B cell (primary cell): ENCODE measurements around the gene NFATC2. TPM values are rescaled to one million over a fixed set of nuclear protein-coding genes. Genes with fewer than 3 reads are reported as not detected.
A peak's percentile ranks its signal among the peaks of the same experiment; 100 is the strongest.

Experiments
- ATAC-seq: fragments of 200-7000 bp; cut with Tn5 transposase; one replicate; pipeline ENCODE4 v1.10.0; 2021; ENCODE audit warnings: low read depth, mild to moderate bottlenecking, moderate number of reproducible peaks, moderate library complexity
- CTCF ChIA-PET: fragments of 350-600 bp; sonication (Branson Sonifier 250); formaldehyde crosslinking; loops from one replicate; lab custom pipeline; 2021; ENCODE audit warnings: antibody characterized with exemption, inconsistent platforms; lab: Charles Lee
- POLR2A ChIA-PET: fragments of 350-600 bp; sonication (Branson Sonifier 250); formaldehyde crosslinking; loops from one replicate; lab custom pipeline; 2021; ENCODE audit warnings: antibody characterized with exemption; lab: Charles Lee
- DNase-seq: peaks from one replicate; pipeline ENCODE4 v3.0.0; 2013
- H2AFZ ChIP-seq: 2 replicates; pipeline ENCODE4 v1.6.1; 2012; ENCODE audit warnings: mild to moderate bottlenecking, low read depth, low read length; ENCODE audit not compliant: insufficient read depth, poor library complexity, severe bottlenecking
- H3K27ac ChIP-seq, 2 donors: 1 replicate in 1 of 2; 2 replicates in 1 of 2; pipeline ENCODE4 v1.5.1; 2012 to 2013; ENCODE audit warnings: low read length in 2 of 2, mild to moderate bottlenecking in 2 of 2, moderate library complexity in 1 of 2
- H3K27me3 ChIP-seq, 4 experiments: fragments of 200-600 bp in 1 of 4; sonication (generic) in 1 of 4; replicated peaks in 1 of 4; 1 replicate in 2 of 4; 2 replicates in 2 of 4; pipeline versions ENCODE4 v1.6.1 to v1.7.0; 2013 to 2016; ENCODE audit warnings: low read length in 3 of 4, mild to moderate bottlenecking in 2 of 4, mixed read lengths in 1 of 4, moderate library complexity in 1 of 4; ENCODE audit not compliant: insufficient read depth in 4 of 4, control insufficient read depth in 3 of 4; ENCODE audit errors: control extremely low read depth in 1 of 4
- H3K36me3 ChIP-seq, 2 experiments: replicated peaks in 1 of 2; 1 replicate in 1 of 2; 2 replicates in 1 of 2; pipeline versions ENCODE4 v1.6.1 to v1.7.1; 2013; ENCODE audit warnings: low read length in 1 of 2; ENCODE audit not compliant: insufficient read depth in 2 of 2, control insufficient read depth in 1 of 2; ENCODE audit errors: control extremely low read depth in 1 of 2, extremely low read depth in 1 of 2
- H3K4me1 ChIP-seq, 2 donors: fragments of 200-600 bp in 1 of 2; sonication (generic) in 1 of 2; 1 replicate in 1 of 2; 2 replicates in 1 of 2; pipeline versions ENCODE4 v1.5.1 to v1.6.1; 2013 to 2017; ENCODE audit warnings: low read length in 2 of 2; ENCODE audit not compliant: control insufficient read depth in 2 of 2, insufficient read depth in 2 of 2
- H3K4me2 ChIP-seq: replicated peaks from 2 replicates; pipeline ENCODE3; 2012; ENCODE audit warnings: mild to moderate bottlenecking, low read depth, low read length; ENCODE audit not compliant: poor library complexity, severe bottlenecking
- H3K4me3 ChIP-seq, 5 experiments: fragments of 200-600 bp in 1 of 5; sonication (generic) in 1 of 5; 1 replicate in 3 of 5; 2 replicates in 2 of 5; pipeline versions ENCODE4 v1.5.1 to v1.7.0; 2011 to 2016; ENCODE audit warnings: low read length in 4 of 5, mild to moderate bottlenecking in 4 of 5, low read depth in 2 of 5, control low read depth in 1 of 5, moderate library complexity in 1 of 5; ENCODE audit not compliant: insufficient read depth in 1 of 5; ENCODE audit errors: control extremely low read depth in 1 of 5, extremely low read depth in 1 of 5
- H3K79me2 ChIP-seq: fragments of 200-600 bp; sonication (generic); one replicate; pipeline ENCODE4 v1.6.0; 2016; ENCODE audit warnings: low read length; ENCODE audit not compliant: control insufficient read depth, insufficient read depth
- H3K9ac ChIP-seq: fragments of 200-600 bp; sonication (generic); 2 replicates; pipeline ENCODE4 v1.6.1; 2017; ENCODE audit warnings: mild to moderate bottlenecking, low read length, moderate library complexity
- H3K9me3 ChIP-seq, 3 donors: one replicate each; pipeline versions ENCODE4 v1.6.1 to v1.7.1; 2013; ENCODE audit warnings: low read length in 2 of 3; ENCODE audit not compliant: control insufficient read depth in 2 of 3, insufficient read depth in 1 of 3; ENCODE audit errors: control extremely low read depth in 1 of 3
- H4K20me1 ChIP-seq: 2 replicates; pipeline ENCODE4 v1.6.0; 2012; ENCODE audit warnings: mild to moderate bottlenecking, low read length; ENCODE audit not compliant: insufficient read depth, control insufficient read depth, poor library complexity, severe bottlenecking
- H3K27ac Mint-ChIP-seq: one replicate; pipeline ENCODE4 v1.8.0; 2021; ENCODE audit warnings: mixed read lengths
- H3K27me3 Mint-ChIP-seq: one replicate; pipeline ENCODE4 v1.8.0; 2021; ENCODE audit warnings: mixed read lengths
- H3K4me1 Mint-ChIP-seq: one replicate; pipeline ENCODE4 v1.8.0; 2021; ENCODE audit warnings: mixed read lengths
- H3K4me3 Mint-ChIP-seq: one replicate; pipeline ENCODE4 v1.8.0; 2021; ENCODE audit warnings: mixed read lengths
- H3K9me3 Mint-ChIP-seq: one replicate; pipeline ENCODE4 v1.8.0; 2022; ENCODE audit warnings: mixed read lengths; ENCODE audit not compliant: insufficient read depth
- EZH2 ChIP-seq: IDR thresholded peaks from 2 replicates; pipeline ENCODE4 v1.6.1; 2012; ENCODE audit warnings: borderline replicate concordance, low read depth, mild to moderate bottlenecking, moderate library complexity, low read length; ENCODE audit not compliant: insufficient read depth, poor library complexity, severe bottlenecking
- WGBS: methylation state at CpG from one replicate; pipeline ENCODE4 v1.1.5; 2013; ENCODE audit warnings: missing lambda C conversion rate; ENCODE audit not compliant: insufficient coverage; 5-methylcytosine and 5-hydroxymethylcytosine counted together
- intact Hi-C: fragments of 100-400 bp; cut with micrococcal nuclease; formaldehyde crosslinking; loops from one replicate; pipeline ENCODE4 v1.10.0; 2022
- polyA plus RNA-seq: library from polyadenylated mRNA; depleted of rRNA; stranded (reverse); fragments of >200 nt; gene quantifications from 2 replicates; pipeline ENCODE4 v1.2.3, GENCODE V29; 2012
- total RNA-seq, 2 donors: library from RNA; stranded (reverse); fragments of 120-200 nt in 1 of 2; gene quantifications; 1 replicate in 1 of 2; 2 replicates in 1 of 2; pipeline versions ENCODE4 v1.2.3 to v1.2.4, GENCODE V29; 2013 to 2022
- TF ChIP-seq, protein P1 (sequence below): fragments of 200-600 bp; IDR thresholded peaks from one replicate; pipeline ENCODE4 v1.8.0; 2022; ENCODE audit warnings: antibody characterized with exemption, mild to moderate bottlenecking

The NFATC2 gene
- total and polyA plus RNA-seq, 2 donors (not counting 1 experiment from before 2014, with no cell fraction given) = 10.1 to 38.0 TPM

DNA sequence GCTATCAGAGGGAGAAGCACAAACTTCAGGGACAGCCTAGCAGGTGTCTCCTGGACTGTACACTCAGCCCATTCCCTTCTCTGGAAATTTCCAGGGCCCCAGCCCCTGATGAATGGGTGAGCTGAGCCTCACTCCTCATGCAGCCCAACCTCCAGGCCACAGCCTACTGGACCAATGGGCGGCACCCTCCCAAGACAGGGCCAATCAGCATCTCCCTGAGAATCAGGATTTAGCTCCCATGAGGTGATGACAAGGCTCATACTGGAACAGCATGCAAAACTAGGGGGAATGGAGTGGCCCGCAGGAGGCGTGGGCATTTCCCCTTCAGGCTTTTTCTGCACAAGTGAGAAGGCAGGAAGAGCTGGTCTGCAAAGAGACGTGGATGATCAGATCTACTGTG is 29.0 kb downstream of the NFATC2 start:
- intact Hi-C loops = no loop called here
- peaks cover 85% of the 10 kb centered on the region for H3K79me2 ChIP-seq
- no peak overlapping the region for H3K4me3 Mint-ChIP-seq
- CTCF ChIA-PET = interaction anchor here (1.4 to 1.7 kb wide), 2 partner anchors 82 to 127 kb away, joined by 6 to 7 read pairs; no protein-coding TSS in a partner anchor
- H4K20me1 ChIP-seq = peaks cover 62% of the 10 kb centered on the region
- DNase-seq (no peak), ATAC-seq (no peak)
- H3K4me3 ChIP-seq = no peak overlapping the region
- no peak overlapping the region for H3K27ac Mint-ChIP-seq
- H3K9ac ChIP-seq = no peak overlapping the region
- H3K27me3 ChIP-seq = no peaks in the 10 kb centered on the region
- H3K36me3 ChIP-seq = peaks cover 8 to 71% of the 10 kb centered on the region in 2 experiments
- no peak overlapping the region for H2AFZ ChIP-seq
- POLR2A ChIA-PET = interaction anchor here (1.8 kb wide), 1 partner anchor 28 kb away, joined by 4 read pairs; no protein-coding TSS in a partner anchor
- H3K27me3 Mint-ChIP-seq = no peaks in the 10 kb centered on the region
- H3K4me1 Mint-ChIP-seq = peaks cover 46% of the 10 kb centered on the region
- H3K4me2 ChIP-seq = no peak overlapping the region
- 86% methylated on average over 4 of the region's 4 CpGs for WGBS
- H3K4me1 ChIP-seq = peaks cover 19 to 24% of the 10 kb centered on the region in 2 donors
- TF ChIP-seq, protein P1, sequence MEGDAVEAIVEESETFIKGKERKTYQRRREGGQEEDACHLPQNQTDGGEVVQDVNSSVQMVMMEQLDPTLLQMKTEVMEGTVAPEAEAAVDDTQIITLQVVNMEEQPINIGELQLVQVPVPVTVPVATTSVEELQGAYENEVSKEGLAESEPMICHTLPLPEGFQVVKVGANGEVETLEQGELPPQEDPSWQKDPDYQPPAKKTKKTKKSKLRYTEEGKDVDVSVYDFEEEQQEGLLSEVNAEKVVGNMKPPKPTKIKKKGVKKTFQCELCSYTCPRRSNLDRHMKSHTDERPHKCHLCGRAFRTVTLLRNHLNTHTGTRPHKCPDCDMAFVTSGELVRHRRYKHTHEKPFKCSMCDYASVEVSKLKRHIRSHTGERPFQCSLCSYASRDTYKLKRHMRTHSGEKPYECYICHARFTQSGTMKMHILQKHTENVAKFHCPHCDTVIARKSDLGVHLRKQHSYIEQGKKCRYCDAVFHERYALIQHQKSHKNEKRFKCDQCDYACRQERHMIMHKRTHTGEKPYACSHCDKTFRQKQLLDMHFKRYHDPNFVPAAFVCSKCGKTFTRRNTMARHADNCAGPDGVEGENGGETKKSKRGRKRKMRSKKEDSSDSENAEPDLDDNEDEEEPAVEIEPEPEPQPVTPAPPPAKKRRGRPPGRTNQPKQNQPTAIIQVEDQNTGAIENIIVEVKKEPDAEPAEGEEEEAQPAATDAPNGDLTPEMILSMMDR = no peak
- no peak for TF ChIP-seq EZH2
- no peaks in the 10 kb centered on the region for H3K9me3 ChIP-seq
- H3K9me3 Mint-ChIP-seq = no peaks in the 10 kb centered on the region
- no peak overlapping the region for H3K27ac ChIP-seq

DNA sequence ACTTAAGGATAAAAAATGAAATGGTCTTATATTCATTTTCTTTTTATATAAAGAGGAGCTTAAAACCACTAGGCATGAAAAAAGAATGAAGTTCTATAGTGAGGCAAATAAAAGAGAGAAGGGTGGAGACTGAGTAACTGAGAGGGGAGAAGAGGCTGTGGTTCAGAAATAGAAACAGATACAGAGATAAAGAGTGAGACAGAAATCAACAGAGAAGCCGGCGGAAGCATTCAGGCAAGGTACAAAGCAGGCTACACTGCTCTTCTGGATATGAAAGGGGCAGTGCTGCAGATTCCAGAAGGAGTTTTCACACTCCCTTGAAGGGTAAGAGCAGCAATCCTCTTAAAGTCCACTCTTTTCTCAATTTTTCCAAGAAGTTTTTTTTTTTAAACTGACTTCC is 29.9 kb downstream of the NFATC2 start:
- Mint-ChIP-seq H3K27ac (no peak overlapping the region), H3K4me1 (peaks cover 47% of the 10 kb centered on the region), H3K27me3 (no peaks in the 10 kb centered on the region), H3K4me3 (no peak overlapping the region), H3K9me3 (no peaks in the 10 kb centered on the region)
- ChIA-PET CTCF (no interaction called here), POLR2A (no interaction called here)
- H3K36me3 ChIP-seq = peaks cover 3 to 77% of the 10 kb centered on the region in 2 experiments
- WGBS = 44% methylated on average over 2 of the region's 2 CpGs
- peaks cover 70% of the 10 kb centered on the region for H4K20me1 ChIP-seq
- H2AFZ ChIP-seq = no peak overlapping the region
- ATAC-seq = no peak
- H3K27ac ChIP-seq = no peak overlapping the region
- TF ChIP-seq, protein P1 = no peak
- no peak for TF ChIP-seq EZH2
- H3K79me2 ChIP-seq = peaks cover 82% of the 10 kb centered on the region
- no peak for DNase-seq
- no peaks in the 10 kb centered on the region for H3K27me3 ChIP-seq
- no peak overlapping the region for H3K4me3 ChIP-seq
- H3K9ac ChIP-seq = no peak overlapping the region
- peaks cover 19 to 24% of the 10 kb centered on the region in 2 donors for H3K4me1 ChIP-seq
- H3K9me3 ChIP-seq = no peaks in the 10 kb centered on the region
- H3K4me2 ChIP-seq = peak overlapping the region; percentile 17
- intact Hi-C loops = no loop called here
